NCI-H345 (cell line): ENCODE results near the gene FSIP1.

ENCODE experiments used
- DNase-seq: peaks from one replicate; lab custom pipeline; 2025; lab: John Stamatoyannopoulos, UW

The FSIP1 gene

DNA sequence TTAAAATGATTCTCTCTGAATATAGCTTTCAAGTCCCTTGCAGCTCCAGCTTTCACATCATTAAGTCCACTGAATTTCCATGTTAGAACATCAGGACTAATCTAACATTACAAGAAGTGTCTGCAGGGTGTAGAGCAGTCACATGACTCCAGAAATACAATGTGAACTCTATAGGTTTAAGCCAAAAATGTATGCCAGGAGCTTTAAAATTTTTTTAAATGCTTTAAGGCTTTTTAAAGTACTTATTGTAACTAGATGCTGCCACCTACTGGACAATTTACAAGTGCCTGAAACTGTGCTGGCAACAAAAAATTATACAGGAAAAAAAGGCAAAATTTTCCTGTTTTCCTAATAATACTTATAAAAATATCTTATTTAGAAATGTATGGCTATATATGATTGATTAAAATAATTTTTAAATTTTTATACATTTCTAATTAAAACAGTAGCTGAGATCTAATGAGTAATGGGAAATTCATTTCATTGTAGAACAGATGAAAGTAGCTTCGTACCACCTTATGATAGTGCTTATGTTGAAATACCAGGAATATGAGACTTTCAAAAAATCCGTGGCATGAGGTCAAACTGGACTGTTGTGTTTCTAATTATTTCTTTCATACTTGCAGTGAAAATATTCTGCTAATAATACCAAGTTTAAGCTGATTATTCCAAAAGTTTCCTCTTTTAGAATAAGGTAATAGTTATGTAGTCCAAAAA, 25.7 kb downstream of the FSIP1 start:
- peak; percentile 25 for DNase-seq

DNA sequence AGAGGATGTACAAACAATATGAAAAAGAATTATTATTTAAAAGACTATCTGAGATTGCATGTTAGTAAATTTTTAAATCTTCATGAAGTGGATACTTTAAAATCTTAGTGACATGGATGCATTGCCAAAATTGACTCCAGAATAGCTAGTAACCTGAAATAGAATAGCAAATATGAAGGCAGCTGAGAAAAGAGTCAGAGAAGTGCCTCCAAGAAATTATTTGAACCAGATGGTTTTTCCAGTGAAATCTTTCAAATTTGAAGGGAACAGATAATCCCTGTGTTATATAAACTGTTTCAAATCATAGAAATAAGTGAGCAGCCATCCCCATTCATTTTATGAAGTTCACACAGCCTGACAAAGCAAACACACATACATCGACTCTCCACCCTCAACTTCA, 29.6 kb downstream of the FSIP1 start:
- DNase-seq, result no peak

DNA sequence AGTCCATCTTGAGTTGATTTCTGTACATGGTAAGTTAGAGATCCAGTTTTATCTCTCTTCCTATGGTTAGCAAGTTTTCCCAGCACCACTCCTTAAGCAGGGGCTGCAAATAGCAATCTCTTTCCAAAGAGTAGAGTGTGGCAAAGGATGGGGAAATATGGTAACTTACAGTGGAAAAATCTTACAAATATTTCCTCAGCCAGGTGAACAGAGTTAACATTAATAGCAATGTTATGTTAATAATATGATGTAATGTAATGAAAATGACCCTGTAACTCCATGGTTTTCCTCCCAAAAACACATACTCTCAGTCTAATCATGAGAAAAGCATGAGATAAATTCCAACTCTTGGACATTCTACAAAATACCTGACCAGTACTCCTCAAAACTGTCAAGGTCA, 30.4 kb downstream of the FSIP1 start:
- DNase-seq, result no peak

GRCh38 chr15:39748276-39748675, 34.4 kb downstream of the FSIP1 start:
- DNase-seq, result no peak

DNA sequence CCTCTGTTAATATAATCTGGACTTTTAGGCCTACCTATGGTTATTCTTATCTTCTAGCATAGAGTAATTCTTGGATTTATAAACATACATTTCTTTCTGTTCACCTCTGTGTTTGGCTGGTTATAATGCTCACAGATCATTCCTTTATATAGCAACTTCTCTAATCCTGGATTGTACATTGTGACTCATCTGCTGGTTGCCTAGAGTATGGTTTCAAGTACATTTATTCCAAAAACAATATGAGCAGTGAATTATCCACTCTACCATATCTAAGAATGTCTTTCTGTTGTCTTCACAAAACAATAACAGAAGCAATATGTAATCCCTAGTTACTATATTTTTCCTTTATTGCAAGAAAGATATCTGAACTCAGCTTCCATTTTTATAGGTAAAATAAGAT, 35.3 kb downstream of the FSIP1 start:
- DNase-seq, result no peak

DNA sequence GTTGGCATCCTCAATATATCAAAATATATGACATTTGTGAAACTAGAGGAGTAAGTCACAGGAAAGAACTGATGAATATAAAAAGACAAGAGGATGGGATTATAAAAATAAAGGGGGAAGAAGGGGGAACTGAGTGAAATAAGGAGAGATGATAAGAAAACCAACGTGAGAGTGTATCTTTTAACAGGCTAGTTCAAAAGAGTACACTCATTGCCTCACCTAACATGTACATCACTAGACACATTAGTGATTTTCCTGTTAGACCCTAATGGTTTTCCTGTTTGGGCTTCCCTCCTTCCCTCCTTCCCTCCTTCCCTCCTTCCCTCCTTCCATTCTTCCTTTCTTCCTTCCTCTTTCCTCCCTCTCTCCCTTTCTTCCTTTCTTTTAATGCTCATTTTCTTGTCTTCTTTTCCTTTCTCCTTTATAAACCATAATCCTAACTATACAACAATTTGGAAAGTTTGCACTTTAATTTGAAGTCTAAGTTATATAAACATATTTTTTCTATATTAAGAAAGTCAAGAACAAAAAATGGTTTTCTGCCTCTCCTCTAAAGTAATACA, 35.8 kb downstream of the FSIP1 start:
- no peak for DNase-seq

DNA sequence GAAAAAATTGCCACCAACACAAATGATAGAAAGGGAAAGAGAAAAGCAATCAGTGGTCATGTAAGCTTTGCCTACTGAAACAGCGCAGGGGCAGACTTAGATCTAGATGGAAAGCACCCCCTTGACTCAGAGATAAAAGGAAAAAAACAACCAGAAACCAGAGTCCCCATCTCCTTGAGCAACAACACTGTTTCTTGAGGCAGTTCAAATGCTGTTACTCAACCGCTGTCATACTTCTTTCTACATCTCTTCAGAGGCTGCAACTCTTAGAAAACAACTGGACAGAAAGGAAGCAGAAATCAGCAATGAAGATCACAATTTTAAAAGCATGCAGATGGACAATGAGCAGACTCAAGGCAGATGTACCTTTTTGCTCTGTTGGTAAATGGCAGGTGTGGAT, 36.5 kb downstream of the FSIP1 start:
- DNase-seq, result no peak

- no peak for DNase-seq
Measured at GRCh38 chr15:39745415-39745814, 37.2 kb downstream of the FSIP1 start.

DNA sequence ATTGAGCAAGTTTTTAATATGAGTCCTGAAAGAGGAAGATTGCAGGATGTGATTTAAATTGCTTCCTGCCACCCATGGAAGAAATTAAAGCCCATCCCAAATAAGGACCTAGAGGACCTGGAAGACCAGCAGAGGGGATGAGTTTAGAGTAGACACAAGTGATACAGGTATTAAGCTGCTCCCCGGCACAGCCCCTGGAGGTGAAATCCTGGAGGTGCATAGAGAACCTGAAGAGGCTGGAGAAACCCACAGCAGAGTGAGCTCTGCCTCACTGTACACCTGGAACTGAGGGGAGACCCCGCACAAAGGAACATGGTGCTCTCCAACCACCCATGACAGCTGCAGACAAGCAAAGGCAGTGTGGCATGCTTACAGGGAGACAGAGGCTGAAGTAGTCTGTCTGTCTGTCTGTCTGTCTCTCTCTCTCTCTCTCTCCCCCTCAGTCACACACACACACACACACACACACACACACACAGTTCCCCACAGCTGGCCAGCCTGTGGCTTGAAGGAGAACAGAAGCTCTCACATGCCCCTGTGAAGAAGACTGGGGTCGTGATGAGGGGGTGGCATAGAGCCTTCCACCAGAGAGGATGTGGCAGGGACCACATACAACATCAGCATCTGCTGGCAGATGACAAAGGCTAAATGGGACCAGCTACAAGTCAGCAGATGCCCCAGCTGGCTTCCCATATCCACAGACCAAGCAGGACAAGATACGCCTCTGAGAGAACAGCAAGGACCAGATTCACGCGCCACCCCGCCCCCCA, 38.1 kb downstream of the FSIP1 start:
- DNase-seq, result no peak

DNA sequence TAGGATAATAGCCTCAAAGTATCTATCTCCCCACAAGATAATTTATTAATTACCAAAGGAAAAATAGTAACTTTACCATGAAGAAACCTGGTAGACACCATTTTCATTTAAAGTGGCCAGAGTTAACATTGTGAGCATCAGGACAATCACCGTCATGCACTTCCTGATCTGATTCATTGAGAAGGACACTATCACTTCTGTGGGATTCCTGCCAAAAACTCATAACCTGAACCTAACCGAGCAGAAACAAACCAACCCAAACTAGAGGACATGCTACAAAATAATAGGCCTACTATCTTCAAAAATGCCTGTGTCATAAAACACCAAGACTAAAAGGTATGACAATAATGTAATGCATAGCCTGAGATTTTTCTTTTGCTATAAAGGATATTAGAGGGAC, 39.0 kb downstream of the FSIP1 start:
- DNase-seq, result no peak

DNA sequence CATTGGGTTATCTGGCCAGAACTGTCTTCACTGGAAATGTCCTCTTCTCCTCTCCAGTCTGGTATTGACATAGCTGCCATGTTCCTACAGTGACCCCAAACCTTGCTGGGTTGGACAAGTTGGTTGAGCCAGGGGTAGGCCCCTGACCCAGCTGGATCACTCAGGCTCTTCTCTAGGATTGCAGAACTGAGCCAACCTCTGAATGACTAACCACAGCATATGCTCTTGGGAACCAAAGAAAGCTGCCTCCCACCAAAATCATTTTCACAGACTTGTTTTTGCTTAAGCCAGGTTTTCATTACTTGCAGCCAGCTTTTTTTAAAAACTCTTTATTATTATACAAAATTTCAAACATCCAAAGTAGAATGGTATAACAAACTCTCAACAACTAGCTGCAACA, 41.4 kb downstream of the FSIP1 start:
- DNase-seq, result no peak

DNA sequence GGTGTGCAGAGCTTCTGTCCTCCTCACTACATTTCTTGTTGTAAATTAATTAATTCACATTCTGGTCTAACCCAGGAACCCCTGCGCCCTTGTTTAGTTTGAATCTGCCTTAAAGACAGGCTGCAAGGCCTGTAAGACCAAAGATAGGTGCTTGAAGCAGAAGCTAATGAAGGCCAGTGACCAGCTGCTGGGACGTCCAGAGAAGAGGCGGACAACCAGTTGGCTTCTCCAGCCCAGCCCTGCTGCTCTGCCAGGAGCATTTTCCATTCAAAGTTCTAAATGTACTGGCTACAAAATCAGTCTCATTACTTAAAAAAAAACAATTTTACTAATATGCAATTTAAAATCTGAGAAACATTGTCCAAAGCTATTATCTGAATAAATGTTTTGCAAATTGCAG, 43.6 kb downstream of the FSIP1 start:
- no peak for DNase-seq

GRCh38 chr15:39737196-39737550, 45.5 kb downstream of the FSIP1 start:
- no peak for DNase-seq

- peak; percentile 0 for DNase-seq
Measured at GRCh38 chr15:39736412-39737195, 46.0 kb downstream of the FSIP1 start.

DNA sequence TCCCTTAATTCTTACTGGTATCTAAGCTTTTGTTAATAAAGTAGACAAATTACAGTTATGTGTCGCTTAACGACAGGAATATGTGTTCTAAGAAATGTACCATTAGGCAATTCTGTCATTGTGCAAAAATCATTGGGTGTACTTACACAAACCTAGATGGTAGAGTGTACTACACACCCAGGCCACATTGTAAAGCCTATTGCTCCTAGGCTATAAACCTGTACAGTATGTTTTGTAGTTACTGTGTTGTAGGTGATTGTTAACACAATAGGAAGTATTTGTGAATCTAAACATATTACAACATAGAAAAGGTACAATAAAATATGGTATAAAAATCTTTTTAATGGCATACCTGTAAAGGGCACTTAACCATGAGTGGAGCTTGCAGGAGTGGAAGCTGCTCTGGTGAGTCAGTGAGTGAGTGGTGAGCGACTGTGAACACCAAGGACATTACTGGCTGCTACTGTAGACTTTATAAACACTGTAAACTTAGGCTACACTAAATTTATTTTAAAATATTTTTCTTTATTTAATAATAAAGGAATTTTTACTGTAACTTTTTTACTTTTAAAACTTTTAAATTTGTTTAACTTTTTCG, 47.4 kb downstream of the FSIP1 start:
- DNase-seq, result no peak

GRCh38 chr15:39731266-39731665, 51.4 kb downstream of the FSIP1 start:
- DNase-seq, result no peak

GRCh38 chr15:39730552-39730951, 52.1 kb downstream of the FSIP1 start:
- no peak for DNase-seq

DNA sequence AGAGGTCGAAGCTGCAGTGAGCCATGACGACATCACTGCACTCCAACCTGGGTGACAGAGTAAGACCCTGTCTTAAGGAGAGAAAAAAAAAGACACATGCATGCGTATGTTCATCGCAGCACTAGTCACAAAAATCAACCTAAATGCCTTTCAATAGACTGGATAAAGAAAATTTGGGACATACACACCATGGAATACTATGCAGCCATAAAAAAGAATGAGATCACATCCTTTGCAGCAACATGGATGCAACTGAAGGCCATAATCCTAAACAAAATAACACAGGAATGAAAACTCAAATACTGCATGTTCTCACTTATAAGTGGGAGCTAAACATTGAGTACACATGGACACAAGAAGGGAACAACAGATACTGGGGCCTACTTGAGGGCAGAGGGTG, 53.1 kb downstream of the FSIP1 start:
- no peak for DNase-seq

- DNase-seq, result no peak
Measured at GRCh38 chr15:39728845-39729244, 53.8 kb downstream of the FSIP1 start.

GRCh38 chr15:39721893-39722292, 60.7 kb downstream of the FSIP1 start:
- DNase-seq, result no peak

- DNase-seq, result no peak
Measured at GRCh38 chr15:39720621-39721611, 61.7 kb downstream of the FSIP1 start.
